Suppressor macrophage (primary cell): ENCODE measurements around the gene IFNL2.
"Not testable (repeated sequence)": the region's sequence is repeated elsewhere in the genome, so short reads cannot be mapped to it uniquely, and the experiment has no call there.

ENCODE experiments used
- DNase-seq, 4 experiments: peaks; one replicate each; pipeline ENCODE4 v3.0.0-alpha.2; 2020 to 2022

The IFNL2 gene

DNA sequence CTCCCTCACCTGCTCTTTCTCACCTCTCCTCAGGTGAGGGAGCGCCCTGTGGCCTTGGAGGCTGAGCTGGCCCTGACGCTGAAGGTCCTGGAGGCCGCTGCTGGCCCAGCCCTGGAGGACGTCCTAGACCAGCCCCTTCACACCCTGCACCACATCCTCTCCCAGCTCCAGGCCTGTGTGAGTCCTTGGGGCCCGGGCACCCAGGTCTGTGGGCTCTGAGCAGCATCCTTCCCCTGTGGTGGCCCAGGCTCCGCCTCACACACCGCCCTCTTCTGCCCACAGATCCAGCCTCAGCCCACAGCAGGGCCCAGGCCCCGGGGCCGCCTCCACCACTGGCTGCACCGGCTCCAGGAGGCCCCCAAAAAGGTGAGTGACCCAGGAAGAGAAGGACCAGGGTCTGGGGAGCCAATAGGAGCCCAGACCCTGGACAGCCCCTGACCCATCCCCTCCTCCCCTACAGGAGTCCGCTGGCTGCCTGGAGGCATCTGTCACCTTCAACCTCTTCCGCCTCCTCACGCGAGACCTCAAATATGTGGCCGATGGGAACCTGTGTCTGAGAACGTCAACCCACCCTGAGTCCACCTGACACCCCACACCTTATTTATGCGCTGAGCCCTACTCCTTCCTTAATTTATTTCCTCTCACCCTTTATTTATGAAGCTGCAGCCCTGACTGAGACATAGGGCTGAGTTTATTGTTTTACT, 29.9 kb downstream of the IFNL2 start:
- no peak for DNase-seq

DNA sequence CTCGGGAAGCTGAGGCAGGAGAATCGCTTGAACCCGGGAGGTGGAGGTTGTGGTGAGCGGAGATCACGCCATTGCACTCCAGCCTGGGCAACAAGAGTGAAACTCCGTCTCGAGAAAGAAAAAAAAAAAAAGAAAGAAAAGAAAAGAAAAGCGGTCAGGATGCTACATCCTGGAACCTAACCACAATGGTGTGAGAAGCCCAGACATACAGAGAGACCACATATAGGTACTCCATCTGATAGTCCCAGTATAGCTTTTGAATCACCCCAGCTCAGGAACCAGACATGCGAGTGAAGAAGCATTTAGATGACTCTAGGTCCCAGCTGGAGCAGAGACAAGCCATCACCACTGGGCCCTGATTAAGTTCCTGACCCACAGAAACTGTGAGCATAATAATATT, 31.2 kb downstream of the IFNL2 start:
- no peak for DNase-seq

DNA sequence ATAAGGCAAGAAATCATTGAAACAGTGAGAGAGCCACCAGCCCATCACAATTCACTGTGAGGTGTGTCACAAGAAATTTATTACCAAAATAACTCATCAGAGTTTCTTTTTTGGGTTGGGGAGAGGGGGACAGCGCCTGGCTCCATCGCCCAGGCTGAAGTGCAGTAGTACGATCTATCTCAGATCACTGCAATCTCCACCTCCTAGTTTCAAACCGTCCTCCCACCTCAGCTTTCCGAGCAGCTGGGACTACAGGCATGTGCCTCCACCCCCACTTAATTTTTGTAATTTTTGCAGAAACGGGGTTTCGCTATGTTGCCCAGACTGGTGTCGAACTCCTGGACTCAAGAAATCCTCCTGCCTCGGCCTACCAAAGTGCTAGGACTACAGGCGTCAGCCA, 31.6 kb downstream of the IFNL2 start:
- no peak for DNase-seq

DNA sequence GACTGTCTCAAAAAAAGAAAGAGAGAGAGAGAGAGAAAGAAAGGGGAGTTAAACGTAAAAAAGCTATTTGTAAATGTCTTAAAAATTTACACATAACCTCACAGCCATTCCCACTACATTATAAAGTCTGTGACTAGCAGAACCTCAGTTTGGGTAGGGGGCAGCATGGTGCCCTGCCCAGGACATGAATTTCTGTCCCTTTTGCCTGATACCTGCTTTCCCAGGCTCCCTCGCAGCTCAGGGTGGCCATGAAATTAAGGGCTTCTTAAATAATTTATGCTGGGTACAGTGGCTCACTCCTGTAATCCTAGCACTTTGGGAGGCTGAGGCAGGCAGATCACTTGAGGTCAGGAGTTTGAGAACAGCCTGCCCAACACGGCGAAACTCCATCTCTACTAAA, 32.8 kb downstream of the IFNL2 start:
- no peak for DNase-seq

DNA sequence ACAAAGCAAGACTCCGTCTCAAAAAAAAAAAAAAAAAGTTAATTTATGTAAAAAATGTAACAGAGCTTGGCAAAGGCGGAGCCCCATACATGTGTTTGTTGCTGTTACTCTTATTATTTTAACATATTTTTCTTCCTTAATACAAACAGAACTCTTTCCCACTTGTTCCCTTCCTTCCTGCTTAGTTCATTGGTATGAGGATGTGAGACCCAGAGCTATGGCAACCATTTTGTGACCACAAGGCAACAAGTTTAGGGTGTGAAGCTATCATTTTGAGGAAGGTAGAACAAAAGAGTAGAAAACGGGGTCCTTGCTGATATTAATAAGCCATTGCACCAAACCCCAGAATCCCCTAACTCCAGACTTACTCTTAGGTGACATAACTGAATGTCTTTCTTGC, 33.4 kb downstream of the IFNL2 start:
- DNase-seq: no peak

DNA sequence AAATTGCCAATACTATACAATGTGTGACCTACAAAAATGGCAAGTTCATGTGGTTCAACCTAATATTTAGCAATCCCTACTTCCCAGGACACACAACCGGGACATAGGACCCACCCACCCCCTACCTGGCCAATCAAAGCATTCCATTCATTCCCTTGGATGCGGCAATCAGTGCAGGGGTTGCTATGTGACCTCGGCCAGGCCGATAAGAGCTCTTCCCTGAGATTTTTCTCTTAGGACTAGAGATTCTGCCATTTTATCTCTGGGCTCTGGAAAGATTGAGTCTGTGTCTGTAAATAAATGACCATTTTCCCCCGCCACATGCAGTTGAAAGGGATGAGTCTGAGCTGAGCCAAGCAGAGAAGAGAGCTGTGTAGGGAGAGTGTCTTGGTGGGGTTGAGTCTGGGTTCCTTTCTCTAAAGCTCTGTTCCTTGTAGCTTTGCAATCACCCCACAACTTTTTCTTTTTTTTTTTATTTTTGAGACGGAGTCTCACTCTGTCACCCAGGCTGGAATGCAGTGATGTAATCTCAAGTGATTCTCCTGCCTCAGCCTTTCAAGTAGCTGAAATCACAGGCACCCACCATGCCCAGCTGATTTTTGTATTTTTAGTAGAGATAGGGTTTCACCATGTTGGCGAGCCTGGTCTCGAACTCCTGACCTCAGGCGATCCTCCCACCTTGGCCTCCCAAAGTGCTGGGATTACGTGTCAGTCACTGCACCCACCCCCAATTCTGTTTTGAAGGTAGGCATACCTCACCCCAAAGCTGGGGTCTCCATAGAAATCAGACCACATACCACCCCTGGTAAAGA, 35.4 kb downstream of the IFNL2 start:
- no peak for DNase-seq

DNA sequence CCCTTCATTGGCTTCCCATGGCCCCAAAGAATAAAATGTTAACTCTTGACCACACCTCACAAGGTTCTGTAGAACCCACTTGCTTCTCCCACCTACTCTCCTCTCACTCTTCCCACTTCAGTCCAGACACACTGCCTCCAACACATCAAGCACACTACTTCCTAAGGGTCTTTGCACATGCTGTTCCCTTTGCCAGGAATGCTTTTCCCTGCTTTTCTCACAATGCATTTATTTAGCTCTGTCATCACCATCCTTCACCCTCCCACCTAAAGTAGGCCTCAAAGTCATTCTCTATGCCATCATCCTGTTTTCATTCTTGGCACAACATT, 36.0 kb downstream of the IFNL2 start:
- DNase-seq: no peak

DNA sequence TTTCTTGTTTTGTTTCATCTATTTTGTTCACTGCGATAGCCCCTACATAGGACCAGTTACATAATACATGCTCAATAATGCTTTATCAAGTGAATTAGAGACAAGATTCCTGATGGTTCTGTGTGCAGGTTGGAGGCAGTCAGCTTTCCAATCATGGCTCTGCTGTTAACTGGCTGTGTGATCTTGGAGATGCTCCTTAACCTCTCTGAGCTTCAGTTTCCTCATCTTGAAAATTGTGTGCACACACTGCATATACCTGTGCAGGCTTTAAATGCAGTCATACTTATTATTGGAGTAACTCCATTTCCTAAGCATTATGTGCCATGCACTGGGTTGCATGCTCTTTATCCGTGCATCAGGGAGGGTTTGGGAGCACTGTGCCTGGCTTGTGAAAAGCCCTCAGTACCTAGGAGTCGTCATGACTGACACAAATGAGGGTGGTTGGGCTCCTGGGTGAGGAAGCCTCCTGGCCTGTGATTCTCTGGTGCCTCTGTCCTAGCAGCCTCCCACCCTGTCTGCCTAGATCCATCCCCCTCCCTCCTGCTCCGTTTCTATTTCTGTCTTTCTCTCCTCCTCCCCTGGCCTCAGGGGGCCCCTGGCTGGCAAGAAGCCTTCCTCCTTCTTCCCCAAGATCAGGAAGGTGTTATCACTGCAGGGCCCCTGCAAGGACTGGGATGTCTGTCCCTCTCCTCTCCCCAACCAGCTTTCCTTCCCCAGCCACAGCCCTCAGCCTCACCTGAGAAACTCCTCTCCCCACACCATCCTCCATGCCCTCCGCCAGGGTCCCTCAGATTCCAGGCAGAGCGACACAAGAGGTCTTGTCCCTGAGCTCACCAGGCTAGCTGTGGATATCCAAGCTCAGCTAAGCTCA, 36.7 kb downstream of the IFNL2 start:
- no peak for DNase-seq

DNA sequence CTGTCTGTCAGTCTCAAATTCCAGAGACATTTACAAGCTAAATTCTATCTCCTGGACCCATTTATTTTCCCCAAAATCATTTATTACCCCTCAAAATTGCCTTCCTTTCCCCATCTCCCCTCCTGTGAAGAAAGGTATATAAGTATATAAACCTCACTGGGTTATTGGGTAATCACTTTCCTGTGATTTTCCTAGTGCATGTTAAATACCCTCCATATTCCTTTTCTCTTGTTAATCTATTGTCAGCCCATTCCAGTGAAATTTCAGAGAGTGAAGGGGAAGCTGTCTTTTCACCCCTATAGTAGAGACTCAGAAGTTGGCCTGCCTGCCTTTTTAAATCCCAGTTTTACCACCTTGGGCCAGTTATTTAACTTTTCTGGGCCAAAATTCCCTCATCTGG, 37.9 kb downstream of the IFNL2 start:
- no peak for DNase-seq

DNA sequence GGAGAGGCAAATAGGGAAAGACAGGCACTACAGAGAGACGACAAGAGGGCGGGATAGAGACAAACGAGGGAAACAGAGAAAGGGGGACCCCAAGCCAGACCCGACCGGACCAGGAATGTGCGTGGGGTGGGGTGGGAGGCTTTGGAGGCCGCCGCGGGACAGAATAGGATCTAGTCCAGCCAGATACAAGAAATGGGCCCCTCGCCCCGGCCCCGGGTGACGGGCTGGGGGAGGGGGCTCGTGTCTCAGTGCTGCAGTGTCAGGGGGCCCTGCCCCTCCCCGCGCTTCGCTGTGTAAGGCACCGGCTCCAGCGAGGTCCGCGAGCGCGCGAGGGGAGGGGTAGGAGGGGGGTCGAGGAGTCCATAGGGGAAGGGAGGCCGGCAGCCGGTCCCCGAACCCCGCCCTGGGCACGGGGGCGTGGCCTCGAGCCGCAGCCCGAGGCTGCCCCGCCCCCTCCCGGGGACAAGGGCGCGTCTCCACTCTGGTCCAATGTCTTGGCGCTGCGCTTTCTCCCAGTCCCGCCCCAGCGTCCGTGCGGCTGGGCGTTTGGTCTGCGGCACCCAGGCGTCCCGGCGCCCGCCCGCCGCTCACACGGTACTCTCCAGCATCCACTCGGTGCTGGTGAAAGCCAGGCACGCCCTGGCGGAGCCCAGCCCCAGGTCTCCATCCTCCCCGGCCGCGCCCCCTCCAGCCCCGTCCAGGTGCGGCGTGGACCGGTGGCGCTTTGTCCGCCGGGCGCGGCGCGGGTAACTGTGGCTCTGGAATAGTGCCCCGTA, 39.0 kb downstream of the IFNL2 start:
- DNase-seq: no peak

DNA sequence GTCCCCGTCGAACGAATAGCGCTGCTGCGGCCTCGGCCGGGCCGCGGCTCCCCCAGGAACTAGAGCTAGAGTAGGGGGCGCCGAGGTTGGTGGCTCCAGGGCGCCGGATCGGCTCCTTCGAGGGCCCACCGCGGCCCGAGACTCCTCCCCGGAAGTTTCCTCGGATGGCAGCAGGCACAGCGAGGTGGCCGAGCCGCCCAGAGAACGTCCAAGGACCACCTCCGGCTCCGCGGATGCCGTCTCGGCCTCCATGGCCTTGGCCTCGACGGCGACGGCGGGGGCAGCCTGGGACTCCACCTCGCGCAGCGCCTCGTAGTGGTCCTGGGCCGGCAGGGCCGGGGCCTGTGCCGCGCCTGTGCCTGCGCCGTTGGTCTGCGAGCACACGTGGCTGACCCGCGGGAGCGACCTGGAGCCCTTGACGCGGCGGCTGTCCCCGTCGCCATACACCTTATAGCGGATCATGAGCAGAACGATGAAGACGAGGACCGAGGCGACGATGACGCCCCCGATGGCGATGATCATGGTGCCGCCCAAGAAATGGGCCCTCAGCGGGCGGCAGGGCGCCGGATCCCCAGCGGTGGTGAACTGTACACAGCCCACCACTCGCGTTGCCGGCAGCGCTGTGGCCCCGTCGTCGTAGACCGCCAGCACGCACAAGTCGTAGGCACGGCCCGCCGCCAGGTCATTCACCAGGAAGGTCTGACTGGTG, 39.8 kb downstream of the IFNL2 start:
- DNase-seq: no peak

DNA sequence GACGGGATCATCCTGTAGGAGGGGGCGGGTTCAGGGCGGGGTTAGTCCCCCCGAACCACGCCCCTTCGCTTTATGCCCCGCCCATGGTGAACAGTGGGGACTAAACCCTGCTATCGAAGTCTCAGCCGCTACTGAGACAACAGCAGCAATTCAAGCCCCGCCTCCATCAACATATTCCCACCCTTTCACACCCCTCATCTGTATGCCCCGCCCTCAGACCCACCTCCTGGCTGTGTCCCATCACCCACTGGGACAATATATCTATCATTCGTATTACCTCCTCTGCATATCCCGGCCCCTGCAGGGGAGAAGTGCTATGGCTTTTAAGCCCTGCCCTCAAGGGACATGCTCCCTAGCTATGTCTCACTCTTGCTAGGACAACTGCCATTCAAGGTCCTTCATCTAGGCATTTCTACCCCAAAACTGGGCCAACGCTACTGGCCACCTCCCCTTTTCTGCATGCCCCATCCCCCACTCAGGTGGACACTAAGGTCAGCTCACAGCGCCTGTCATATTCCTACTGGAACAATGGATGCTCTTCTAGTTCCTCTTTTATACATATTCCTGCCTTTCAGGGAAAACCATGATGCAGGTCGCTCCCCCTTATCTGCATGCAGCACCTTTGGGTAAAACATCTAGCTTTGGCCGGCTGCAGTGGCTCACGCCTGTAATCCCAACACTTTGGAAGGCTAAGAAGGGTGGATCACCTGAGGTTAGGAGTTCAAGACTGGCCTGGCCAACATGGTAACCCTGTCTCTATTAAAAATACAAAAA, 40.5 kb downstream of the IFNL2 start:
- DNase-seq: no peak

DNA sequence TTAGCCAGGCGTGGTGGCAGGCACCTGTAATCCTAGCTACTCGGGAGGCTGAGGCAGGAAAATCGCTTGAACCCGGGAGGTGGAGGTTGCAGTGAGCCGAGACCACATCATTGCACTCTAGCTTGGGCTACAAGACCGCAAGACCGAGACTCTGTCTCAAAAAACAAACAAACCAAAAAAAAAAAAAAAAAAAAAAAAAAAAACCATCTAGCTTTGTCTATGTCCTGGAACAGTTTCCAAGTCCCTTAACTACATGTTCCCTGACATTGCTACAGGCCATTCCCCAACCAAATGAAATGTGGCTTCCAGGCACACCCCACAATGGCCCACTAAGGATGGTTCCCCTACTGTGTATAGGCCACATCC, 41.1 kb downstream of the IFNL2 start:
- DNase-seq: not testable (repeated sequence)

DNA sequence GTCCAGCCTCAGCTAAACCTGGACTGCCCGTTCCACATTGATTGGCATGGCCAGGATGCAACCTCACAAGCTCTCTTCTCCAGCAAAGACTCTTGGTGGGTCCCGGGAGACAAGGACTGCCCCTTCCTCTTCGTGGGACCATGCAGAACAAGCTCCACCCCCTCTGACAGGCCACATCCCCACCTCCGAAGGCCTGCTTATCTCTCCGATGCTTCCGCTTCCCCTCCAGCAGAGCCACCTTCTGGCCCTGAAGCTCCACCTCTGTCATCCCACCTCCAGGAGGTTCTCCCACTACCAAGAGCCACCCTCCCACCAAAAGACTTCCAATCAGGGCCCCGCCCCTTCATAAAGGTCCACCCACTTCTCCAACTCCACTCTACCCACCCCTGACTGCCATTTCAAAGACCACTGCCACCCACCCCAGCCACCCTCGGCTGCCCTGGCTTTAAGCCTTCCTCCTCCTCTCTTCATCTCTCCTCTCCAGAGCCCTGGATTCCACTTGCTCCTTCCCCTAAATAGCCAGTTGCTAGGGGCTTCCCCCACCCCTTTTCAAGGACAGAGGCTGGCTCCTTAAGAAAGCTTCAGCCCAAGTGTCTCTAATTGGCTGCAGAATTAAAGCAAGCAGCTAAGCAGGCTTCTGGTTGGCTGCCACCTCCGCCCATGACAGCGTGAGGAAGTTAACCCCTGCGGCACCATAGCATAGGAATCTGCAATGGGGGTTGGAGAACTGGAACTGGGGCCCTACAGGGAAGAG, 42.5 kb downstream of the IFNL2 start:
- DNase-seq: peak in 3 of 4 experiments; percentile 18 to 28 (median 20)

DNA sequence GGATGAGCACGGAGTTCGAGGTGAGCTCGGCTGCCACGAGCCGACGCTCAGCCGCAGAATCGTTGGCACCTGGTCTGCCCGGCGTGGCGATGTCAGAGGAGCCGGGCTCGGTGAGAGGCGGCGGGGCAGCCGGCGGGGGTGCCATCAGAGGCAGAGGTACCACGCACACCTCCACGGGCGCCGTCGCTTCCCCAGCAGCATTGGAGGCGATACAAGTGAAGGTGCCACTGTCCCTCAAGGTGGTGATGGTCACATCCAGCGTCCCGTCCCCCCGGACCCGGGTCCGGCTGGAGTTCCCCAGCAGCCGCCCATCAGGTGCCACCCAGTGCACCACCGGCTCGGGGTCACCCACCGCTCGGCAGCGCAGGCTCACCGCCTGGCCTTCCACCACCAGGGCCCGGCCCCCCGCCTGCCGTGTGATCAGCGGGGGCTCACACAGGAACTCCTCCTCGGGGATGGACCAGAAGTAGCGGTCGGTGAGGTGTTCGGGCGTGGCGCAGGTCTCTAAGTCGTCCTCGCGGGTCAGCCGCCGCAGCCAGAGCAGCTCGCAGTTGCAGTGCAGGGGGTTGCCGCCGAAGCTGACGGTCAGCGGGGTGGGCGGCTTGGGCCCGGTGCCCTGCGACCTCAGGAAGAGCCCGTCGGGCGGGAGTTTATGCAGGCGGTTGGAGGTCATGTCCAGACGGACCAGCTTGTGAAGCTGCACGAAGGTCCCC, 46.0 kb downstream of the IFNL2 start:
- DNase-seq: no peak

DNA sequence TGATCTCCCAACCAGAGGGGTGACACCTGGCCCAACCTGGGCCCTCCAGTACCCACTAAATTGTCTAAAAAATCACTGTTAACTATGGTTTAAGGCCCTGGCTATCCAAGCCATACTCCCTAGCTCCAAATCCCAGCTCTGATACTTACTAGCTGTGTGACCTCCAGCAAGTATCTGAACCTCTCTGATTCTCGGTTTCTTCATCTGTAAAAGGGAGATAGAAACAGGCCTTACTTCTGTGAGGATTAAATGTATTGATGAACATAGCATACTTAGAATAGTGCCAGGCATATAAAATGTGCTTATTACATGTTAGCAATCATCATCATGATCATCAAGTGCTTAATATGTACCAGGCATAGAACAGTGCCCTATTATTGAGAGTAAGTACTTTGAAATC, 47.7 kb downstream of the IFNL2 start:
- DNase-seq: no peak

DNA sequence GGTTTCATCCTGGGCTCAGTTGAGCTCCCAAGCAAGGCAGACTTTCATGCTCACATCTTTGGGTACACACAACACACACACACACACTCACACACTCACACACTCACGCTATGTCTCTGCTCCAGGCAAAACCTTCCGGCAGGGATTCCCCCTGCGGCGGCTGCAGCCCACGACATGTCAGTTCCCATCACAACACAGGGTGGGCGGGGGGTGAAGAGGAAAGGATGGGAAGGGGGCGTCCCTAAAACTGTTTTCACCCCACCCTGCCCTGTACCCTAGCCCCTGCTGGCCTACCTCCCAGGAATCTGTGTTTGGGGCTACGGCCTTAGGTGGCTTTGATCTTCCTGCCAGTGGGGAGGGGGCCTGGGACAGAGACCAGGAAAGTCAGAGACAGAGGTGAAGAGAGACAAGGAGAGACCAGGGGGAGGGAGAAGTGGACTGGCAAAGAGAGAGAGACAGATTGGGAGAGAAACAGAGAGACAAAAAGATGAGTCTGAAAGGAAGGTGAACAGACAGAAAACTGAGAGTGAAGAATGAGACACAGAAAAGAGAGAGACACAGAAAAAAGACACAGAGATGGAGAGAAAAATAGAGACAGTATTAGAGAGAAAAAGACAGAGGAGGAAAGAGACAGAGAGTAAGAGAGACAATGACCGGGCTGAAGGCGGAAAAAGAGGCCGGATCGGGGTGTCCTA, 48.6 kb downstream of the IFNL2 start:
- no peak for DNase-seq

DNA sequence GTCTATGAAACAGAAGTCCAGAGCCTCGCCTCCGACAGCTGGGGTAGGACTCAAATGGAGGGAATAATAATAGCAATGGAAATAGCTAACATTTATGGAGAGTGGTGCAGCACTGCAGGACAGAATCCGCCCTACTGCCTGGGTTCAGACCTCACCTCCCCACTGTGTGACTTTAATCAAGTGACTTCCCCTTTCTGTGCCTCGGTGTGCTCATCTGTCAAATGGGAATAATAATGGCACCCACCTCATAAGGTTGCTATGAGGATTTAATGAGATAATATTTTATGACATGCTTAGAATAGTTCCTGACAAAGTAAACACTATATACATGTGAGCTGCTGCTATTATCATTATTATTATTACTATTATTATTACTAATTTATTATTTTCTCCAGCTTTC, 49.3 kb downstream of the IFNL2 start:
- no peak for DNase-seq

DNA sequence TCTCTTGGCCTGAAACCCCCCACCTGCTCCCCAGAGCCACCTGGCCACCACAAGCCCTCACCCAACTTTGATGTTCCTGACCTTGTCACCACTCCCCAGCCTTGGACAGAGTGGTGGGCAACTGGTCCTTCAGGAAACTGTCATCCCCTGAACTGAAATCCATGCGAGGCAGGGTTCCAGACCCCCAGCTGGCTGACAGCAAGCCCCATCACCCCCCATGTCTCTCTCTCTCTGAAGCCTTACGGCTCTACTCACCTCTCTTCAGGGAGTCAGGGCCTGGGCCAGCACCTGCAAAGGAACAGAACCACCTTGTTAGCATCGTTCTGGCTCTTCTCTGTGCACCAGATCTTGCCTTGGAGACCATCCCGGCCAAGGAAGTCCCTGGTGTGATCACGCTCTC, 49.9 kb downstream of the IFNL2 start:
- DNase-seq: no peak
